ACHN (cell line): Measurements from ENCODE around the gene PAQR6.

ENCODE experiments used
- DNase-seq: peaks from one replicate; pipeline ENCODE4 v3.0.0-alpha.2; 2015
- in situ Hi-C: cut with HindIII; loops from 2 replicates; pipeline ENCODE4 v1.10.0; 2017; ENCODE audit warnings: low sequenced_read_pairs, low pct_ligation_motif_present, low pct_unique_long_range_greater_than_20kb

The PAQR6 gene

DNA sequence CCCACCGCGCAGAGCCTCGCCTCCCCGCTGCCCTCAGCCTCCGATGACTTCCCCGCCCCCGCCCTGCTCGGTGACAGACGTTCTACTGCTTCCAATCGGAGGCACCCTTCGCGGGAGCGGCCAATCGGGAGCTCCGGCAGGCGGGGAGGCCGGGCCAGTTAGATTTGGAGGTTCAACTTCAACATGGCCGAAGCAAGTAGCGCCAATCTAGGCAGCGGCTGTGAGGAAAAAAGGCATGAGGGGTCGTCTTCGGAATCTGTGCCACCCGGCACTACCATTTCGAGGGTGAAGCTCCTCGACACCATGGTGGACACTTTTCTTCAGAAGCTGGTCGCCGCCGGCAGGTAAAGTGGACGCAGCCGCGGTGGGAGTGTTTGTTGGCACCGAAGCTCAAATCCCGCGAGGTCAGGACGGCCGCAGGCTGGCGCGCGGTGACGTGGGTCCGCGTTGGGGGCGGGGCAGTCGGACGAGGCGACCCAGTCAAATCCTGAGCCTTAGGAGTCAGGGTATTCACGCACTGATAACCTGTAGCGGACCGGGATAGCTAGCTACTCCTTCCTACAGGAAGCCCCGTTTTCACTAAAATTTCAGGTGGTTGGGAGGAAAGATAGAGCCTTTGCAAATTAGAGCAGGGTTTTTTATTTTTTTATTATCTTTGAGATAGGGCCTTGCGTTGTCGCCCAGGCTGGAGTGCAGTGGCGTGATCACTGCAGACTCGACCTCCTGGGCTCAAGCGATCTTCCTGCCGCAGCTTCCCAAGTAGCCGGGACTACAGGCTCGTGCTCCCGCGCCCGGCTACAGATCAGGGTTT is 34.8 kb downstream of the PAQR6 start, which contains the start of gene PMF1:
Gene PMF1, plus strand, starts transcription at position 175 of the 811 bp plus-strand sequence. Its CDS starts 9 bp downstream, at position 184.
- DNase-seq = peak; percentile 98
- in situ Hi-C loops = no loop called here

GRCh38 chr1:156212130-156212529 is 35.7 kb downstream of the PAQR6 start:
- in situ Hi-C loops = no loop called here
- DNase-seq = no peak

- no peak for DNase-seq
- in situ Hi-C loops = no loop called here
Measured at GRCh38 chr1:156211243-156211642, 36.6 kb downstream of the PAQR6 start.

GRCh38 chr1:156204686-156205085 is 43.2 kb downstream of the PAQR6 start:
- in situ Hi-C loops = no loop called here
- no peak for DNase-seq

- in situ Hi-C loops = no loop called here
- DNase-seq = peak; percentile 16
Measured at GRCh38 chr1:156203331-156203730, 44.5 kb downstream of the PAQR6 start.

- in situ Hi-C loops = no loop called here
Measured at GRCh38 chr1:156200044-156200443, 47.8 kb downstream of the PAQR6 start.

DNA sequence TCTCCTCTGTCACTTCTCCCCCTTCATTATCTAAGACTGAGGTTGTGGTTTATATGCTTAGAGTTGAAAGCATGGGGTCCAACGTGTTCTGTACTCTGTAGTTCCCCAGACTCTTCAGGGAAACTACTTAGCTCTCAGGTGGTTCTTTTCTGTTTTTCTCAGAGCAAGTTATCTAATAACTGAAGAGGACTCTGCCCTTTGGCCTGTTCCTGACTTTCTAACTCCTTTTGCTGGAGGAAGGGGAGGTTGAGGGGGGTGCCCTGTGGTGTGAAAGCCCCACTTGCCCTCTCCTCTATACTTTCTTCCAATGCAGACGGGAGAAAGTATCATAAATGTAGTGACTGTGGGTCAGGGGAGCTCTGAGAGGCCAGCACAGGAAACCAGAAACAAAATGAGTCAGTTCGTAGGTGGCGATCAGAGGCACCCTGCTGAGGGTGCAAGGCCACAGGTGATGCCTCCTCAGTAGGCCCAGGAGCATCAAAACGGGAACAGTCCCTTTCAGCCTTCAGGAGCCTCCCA is 49.0 kb downstream of the PAQR6 start:
- no peak for DNase-seq
- in situ Hi-C loops = no loop called here

More at GRCh38 chr1:156200044-156200443, 47.8 kb downstream of the PAQR6 start:
- no peak for DNase-seq

DNA sequence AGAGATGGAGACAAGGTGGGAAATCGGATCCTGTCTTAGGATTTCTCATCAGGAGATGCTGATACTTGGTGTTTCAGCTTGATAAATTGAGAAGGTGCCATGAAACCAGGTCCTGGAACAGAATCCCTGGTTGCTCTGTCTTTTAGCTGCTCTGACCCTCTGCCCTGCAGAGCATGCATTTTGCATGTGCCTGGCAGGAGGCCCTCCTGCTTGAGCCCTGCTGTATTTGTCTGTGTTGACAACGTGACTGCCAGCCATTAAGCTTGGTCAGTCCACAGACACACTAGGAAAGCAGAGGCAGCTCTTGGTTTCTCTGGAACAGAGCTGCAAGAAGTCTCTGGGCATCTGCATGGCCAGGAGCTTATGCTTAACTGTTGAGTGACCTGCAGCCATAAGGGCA is 51.4 kb downstream of the PAQR6 start:
- in situ Hi-C loops = no loop called here
- no peak for DNase-seq

DNA sequence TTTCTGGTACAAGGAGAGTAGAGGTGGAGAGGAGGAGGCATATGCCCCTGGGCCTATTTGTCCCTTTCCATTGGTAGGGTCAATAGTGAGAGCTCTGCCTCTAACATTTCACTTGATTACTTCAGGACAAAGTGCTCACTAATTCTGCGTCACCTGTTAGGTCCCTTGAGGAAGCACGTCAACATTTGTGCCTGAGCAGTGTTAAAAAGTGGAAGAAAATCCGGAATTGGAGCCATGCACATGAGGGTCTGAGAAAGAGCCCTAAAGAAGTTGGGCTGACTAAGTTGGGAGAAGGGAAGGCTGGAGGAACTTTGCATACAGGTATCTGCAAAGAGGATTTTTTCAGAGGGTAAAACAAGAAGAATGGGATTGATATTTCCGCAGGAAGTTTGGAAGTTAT is 52.0 kb downstream of the PAQR6 start:
- DNase-seq = no peak
- in situ Hi-C loops = no loop called here

GRCh38 chr1:156194300-156194652 is 53.6 kb downstream of the PAQR6 start:
- in situ Hi-C loops = no loop called here
- DNase-seq = no peak

DNA sequence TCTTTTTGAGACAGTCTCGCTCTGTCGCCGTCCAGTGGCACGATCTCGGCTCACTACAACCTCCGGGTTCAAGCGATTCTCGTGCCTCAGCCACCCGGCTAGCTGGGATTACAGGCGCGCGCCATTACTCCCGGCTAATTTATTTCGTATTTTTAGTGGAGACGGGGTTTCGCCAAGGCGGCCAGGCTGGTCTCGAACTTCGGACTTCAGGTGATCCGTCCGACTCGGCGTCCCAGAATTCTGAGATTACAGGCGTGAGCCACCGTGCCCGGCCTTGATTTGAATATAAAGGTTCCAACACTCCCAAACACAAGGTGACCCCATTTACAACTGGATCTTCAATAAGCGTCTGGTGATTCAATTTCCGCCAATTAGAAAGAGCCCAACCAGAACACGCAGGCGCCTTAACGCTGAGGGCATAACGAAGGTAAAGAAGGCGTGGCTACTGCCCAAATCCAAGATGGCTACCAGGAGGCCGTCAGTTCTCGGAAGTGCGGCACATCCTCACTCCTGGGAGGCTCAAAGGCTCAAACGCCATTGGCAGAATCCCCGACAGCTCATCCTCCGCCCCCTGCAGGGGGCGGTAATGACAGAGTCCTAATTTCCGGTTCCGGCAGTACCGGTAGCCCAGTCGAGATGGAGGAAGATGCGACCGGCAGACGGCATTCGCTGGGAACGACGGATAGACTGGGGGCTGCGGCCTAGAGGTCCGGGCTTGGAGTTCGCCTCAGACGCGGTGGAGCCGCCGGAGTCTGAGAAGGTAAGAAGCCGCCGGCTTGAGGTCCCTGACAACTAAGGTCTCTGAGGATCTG is 54.2 kb downstream of the PAQR6 start, which contains the start of gene SLC25A44:
Gene SLC25A44, plus strand, starts transcription at position 617 of the 812 bp plus-strand sequence. CDS start 5,744 bp downstream, outside the sequence.
- peak; percentile 99 for DNase-seq
- in situ Hi-C loops = no loop called here
